Measurements from ENCODE around the gene B4GALT2. TPM values are rescaled to one million over a fixed set of nuclear protein-coding genes. Genes with fewer than 3 reads are reported as not detected.

The B4GALT2 gene
- total RNA-seq, 1 donor, result 0.63 TPM

GRCh38 chr1:43938892-43939587, 40.0 kb upstream of the B4GALT2 start:
- no peaks in the 10 kb centered on the region for H3K9me3 ChIP-seq (ENCODE audit: low read depth, low read length)
- no peak overlapping the region for H3K4me3 ChIP-seq (ENCODE audit: low read length)
- H3K27me3 ChIP-seq (ENCODE audit: insufficient read depth, low read length), result peaks cover 12% of the 10 kb centered on the region
- H3K4me1 ChIP-seq (ENCODE audit: insufficient read depth, low read length), result peaks cover 20% of the 10 kb centered on the region

- Histone ChIP-seq H3K4me1 (ENCODE audit: insufficient read depth, low read length) (peaks cover 15% of the 10 kb centered on the region), H3K4me3 (ENCODE audit: low read length) (no peak overlapping the region), H3K9me3 (ENCODE audit: low read depth, low read length) (no peaks in the 10 kb centered on the region), H3K27me3 (ENCODE audit: insufficient read depth, low read length) (no peaks in the 10 kb centered on the region)
Observed at GRCh38 chr1:43942411-43942810, 36.6 kb upstream of the B4GALT2 start.

GRCh38 chr1:43944860-43945259, 34.1 kb upstream of the B4GALT2 start:
- H3K27me3 ChIP-seq (ENCODE audit: insufficient read depth, low read length), result no peaks in the 10 kb centered on the region
- no peaks in the 10 kb centered on the region for H3K9me3 ChIP-seq (ENCODE audit: low read depth, low read length)
- H3K4me1 ChIP-seq (ENCODE audit: insufficient read depth, low read length), result peaks cover 20% of the 10 kb centered on the region
- no peak overlapping the region for H3K4me3 ChIP-seq (ENCODE audit: low read length)

- Histone ChIP-seq H3K27me3 (ENCODE audit: insufficient read depth, low read length) (no peaks in the 10 kb centered on the region), H3K4me1 (ENCODE audit: insufficient read depth, low read length) (peaks cover 20% of the 10 kb centered on the region), H3K4me3 (ENCODE audit: low read length) (peak overlapping the region; percentile 74), H3K9me3 (ENCODE audit: low read depth, low read length) (no peaks in the 10 kb centered on the region)
Observed at GRCh38 chr1:43945674-43946235, 33.3 kb upstream of the B4GALT2 start.

GRCh38 chr1:43946236-43947060, 32.6 kb upstream of the B4GALT2 start, which contains the start of gene IPO13:
Gene IPO13, plus strand, starts transcription at chr1:43946950. Its CDS starts 651 bp downstream, at chr1:43947601.
- Histone ChIP-seq H3K4me1 (ENCODE audit: insufficient read depth, low read length) (peaks cover 20% of the 10 kb centered on the region), H3K9me3 (ENCODE audit: low read depth, low read length) (no peaks in the 10 kb centered on the region), H3K4me3 (ENCODE audit: low read length) (peak within 1 kb of the TSS; percentile 74), H3K27me3 (ENCODE audit: insufficient read depth, low read length) (no peaks in the 10 kb centered on the region)

- Histone ChIP-seq H3K27me3 (ENCODE audit: insufficient read depth, low read length) (no peaks in the 10 kb centered on the region), H3K4me3 (ENCODE audit: low read length) (peak overlapping the region; percentile 74), H3K4me1 (ENCODE audit: insufficient read depth, low read length) (peaks cover 20% of the 10 kb centered on the region), H3K9me3 (ENCODE audit: low read depth, low read length) (no peaks in the 10 kb centered on the region)
Observed at GRCh38 chr1:43947061-43947873, 31.7 kb upstream of the B4GALT2 start.

- H3K4me3 ChIP-seq (ENCODE audit: low read length), result no peak overlapping the region
- peaks cover 20% of the 10 kb centered on the region for H3K4me1 ChIP-seq (ENCODE audit: insufficient read depth, low read length)
- H3K9me3 ChIP-seq (ENCODE audit: low read depth, low read length), result no peaks in the 10 kb centered on the region
- no peaks in the 10 kb centered on the region for H3K27me3 ChIP-seq (ENCODE audit: insufficient read depth, low read length)
Observed at GRCh38 chr1:43947874-43948437, 31.1 kb upstream of the B4GALT2 start.

GRCh38 chr1:43949678-43950077, 29.3 kb upstream of the B4GALT2 start:
- H3K4me1 ChIP-seq (ENCODE audit: insufficient read depth, low read length), result peaks cover 20% of the 10 kb centered on the region
- H3K4me3 ChIP-seq (ENCODE audit: low read length), result no peak overlapping the region
- no peaks in the 10 kb centered on the region for H3K9me3 ChIP-seq (ENCODE audit: low read depth, low read length)

GRCh38 chr1:43951021-43951985, 27.7 kb upstream of the B4GALT2 start:
- Histone ChIP-seq H3K9me3 (ENCODE audit: low read depth, low read length) (no peaks in the 10 kb centered on the region), H3K27me3 (ENCODE audit: insufficient read depth, low read length) (no peaks in the 10 kb centered on the region), H3K4me1 (ENCODE audit: insufficient read depth, low read length) (peaks cover 12% of the 10 kb centered on the region)

More at GRCh38 chr1:43949678-43950077, 29.3 kb upstream of the B4GALT2 start:
- no peaks in the 10 kb centered on the region for H3K27me3 ChIP-seq (ENCODE audit: insufficient read depth, low read length)

GRCh38 chr1:43952731-43953346, 26.2 kb upstream of the B4GALT2 start:
- Histone ChIP-seq H3K9me3 (ENCODE audit: low read depth, low read length) (no peaks in the 10 kb centered on the region), H3K27me3 (ENCODE audit: insufficient read depth, low read length) (no peaks in the 10 kb centered on the region), H3K4me3 (ENCODE audit: low read length) (no peak overlapping the region), H3K4me1 (ENCODE audit: insufficient read depth, low read length) (peaks cover 4% of the 10 kb centered on the region)

More at GRCh38 chr1:43951021-43951985, 27.7 kb upstream of the B4GALT2 start:
- no peak overlapping the region for H3K4me3 ChIP-seq (ENCODE audit: low read length)

GRCh38 chr1:43953361-43953760, 25.6 kb upstream of the B4GALT2 start:
- H3K27me3 ChIP-seq (ENCODE audit: insufficient read depth, low read length), result no peaks in the 10 kb centered on the region
- H3K4me1 ChIP-seq (ENCODE audit: insufficient read depth, low read length), result no peaks in the 10 kb centered on the region
- no peaks in the 10 kb centered on the region for H3K9me3 ChIP-seq (ENCODE audit: low read depth, low read length)
- H3K4me3 ChIP-seq (ENCODE audit: low read length), result no peak overlapping the region

- Histone ChIP-seq H3K4me3 (ENCODE audit: low read length) (no peak overlapping the region), H3K27me3 (ENCODE audit: insufficient read depth, low read length) (no peaks in the 10 kb centered on the region), H3K9me3 (ENCODE audit: low read depth, low read length) (no peaks in the 10 kb centered on the region), H3K4me1 (ENCODE audit: insufficient read depth, low read length) (no peaks in the 10 kb centered on the region)
Observed at GRCh38 chr1:43954036-43954435, 25.0 kb upstream of the B4GALT2 start.

- H3K4me1 ChIP-seq (ENCODE audit: insufficient read depth, low read length), result no peaks in the 10 kb centered on the region
- no peaks in the 10 kb centered on the region for H3K27me3 ChIP-seq (ENCODE audit: insufficient read depth, low read length)
- no peaks in the 10 kb centered on the region for H3K9me3 ChIP-seq (ENCODE audit: low read depth, low read length)
- H3K4me3 ChIP-seq (ENCODE audit: low read length), result no peak overlapping the region
Observed at GRCh38 chr1:43956234-43956633, 22.8 kb upstream of the B4GALT2 start.
